Measurements from ENCODE around the gene ORMDL3.

GRCh38 chr17:39935909-39936308, 8.5 kb upstream of the ORMDL3 start:
- TF ChIP-seq POLR2AphosphoS5 (IDR thresholded peaks at IDR 0.05; ENCODE audit: low read depth) = no peak
- TF ChIP-seq, protein P1, sequence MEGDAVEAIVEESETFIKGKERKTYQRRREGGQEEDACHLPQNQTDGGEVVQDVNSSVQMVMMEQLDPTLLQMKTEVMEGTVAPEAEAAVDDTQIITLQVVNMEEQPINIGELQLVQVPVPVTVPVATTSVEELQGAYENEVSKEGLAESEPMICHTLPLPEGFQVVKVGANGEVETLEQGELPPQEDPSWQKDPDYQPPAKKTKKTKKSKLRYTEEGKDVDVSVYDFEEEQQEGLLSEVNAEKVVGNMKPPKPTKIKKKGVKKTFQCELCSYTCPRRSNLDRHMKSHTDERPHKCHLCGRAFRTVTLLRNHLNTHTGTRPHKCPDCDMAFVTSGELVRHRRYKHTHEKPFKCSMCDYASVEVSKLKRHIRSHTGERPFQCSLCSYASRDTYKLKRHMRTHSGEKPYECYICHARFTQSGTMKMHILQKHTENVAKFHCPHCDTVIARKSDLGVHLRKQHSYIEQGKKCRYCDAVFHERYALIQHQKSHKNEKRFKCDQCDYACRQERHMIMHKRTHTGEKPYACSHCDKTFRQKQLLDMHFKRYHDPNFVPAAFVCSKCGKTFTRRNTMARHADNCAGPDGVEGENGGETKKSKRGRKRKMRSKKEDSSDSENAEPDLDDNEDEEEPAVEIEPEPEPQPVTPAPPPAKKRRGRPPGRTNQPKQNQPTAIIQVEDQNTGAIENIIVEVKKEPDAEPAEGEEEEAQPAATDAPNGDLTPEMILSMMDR (conservative IDR thresholded peaks at IDR 0.05; ENCODE audit: low read depth in 2 of 2) = no peak
- no peak for TF ChIP-seq EZH2 (IDR thresholded peaks at IDR 0.05; ENCODE audit: low read depth, unreplicated experiment)
- no peak for TF ChIP-seq JUNB (IDR thresholded peaks at IDR 0.05; ENCODE audit: unreplicated experiment)
- TF ChIP-seq CREB1 (CRISPR knock-in tag; IDR thresholded peaks at IDR 0.05; ENCODE audit: low read depth) = no peak
- TF ChIP-seq, protein P2, sequence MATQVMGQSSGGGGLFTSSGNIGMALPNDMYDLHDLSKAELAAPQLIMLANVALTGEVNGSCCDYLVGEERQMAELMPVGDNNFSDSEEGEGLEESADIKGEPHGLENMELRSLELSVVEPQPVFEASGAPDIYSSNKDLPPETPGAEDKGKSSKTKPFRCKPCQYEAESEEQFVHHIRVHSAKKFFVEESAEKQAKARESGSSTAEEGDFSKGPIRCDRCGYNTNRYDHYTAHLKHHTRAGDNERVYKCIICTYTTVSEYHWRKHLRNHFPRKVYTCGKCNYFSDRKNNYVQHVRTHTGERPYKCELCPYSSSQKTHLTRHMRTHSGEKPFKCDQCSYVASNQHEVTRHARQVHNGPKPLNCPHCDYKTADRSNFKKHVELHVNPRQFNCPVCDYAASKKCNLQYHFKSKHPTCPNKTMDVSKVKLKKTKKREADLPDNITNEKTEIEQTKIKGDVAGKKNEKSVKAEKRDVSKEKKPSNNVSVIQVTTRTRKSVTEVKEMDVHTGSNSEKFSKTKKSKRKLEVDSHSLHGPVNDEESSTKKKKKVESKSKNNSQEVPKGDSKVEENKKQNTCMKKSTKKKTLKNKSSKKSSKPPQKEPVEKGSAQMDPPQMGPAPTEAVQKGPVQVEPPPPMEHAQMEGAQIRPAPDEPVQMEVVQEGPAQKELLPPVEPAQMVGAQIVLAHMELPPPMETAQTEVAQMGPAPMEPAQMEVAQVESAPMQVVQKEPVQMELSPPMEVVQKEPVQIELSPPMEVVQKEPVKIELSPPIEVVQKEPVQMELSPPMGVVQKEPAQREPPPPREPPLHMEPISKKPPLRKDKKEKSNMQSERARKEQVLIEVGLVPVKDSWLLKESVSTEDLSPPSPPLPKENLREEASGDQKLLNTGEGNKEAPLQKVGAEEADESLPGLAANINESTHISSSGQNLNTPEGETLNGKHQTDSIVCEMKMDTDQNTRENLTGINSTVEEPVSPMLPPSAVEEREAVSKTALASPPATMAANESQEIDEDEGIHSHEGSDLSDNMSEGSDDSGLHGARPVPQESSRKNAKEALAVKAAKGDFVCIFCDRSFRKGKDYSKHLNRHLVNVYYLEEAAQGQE (IDR thresholded peaks at IDR 0.05; ENCODE audit: unreplicated experiment) = no peak
- no peak for TF ChIP-seq ZNF114 (CRISPR knock-in tag; IDR thresholded peaks at IDR 0.05)
- TF ChIP-seq EZH2phosphoT487 (IDR thresholded peaks at IDR 0.05; ENCODE audit: unreplicated experiment) = no peak
- no peak for TF ChIP-seq ZNF331 (CRISPR knock-in tag; IDR thresholded peaks at IDR 0.05; ENCODE audit: low read depth)
- no peak for TF ChIP-seq STAT1 (IDR thresholded peaks at IDR 0.05; ENCODE audit: unreplicated experiment)
- no peak for TF ChIP-seq NANOG (IDR thresholded peaks at IDR 0.05; ENCODE audit: borderline replicate concordance)
